ENCODE measurements around the gene STPG3. TPM values are rescaled to one million over a fixed set of nuclear protein-coding genes. Genes with fewer than 3 reads are reported as not detected.

STPG3 gene
- total and polyA plus RNA-seq, 9 of the 15 experiments (the other 6 are each of a cell fraction or from before 2014, with no cell fraction given): not detected

DNA sequence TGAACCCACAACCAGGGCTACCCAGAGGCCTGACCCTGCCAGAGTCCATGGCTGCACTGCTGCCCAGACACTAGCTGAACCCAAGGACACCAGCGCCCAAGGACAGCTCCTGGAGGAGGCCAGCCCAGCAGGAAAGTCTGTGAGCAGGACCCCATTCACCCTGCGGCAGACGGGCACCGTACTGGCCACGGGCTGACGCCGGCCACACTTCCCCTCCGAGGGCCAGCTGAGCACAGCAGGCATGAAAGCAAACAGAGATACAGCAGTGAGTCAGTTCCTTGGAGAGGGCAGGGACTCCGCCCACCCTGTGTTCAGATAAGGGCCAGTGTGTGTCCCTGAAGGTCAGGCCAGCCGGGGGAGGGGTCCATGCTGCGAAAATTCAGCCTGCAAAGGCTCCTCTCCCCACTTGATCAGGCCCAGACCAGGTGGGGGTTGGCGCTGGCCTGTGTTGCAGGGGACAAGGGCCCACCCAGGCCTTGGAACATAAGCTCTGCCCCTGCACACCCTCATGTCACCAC is 32.3 kb upstream of the STPG3 start (continued):
- TF ChIP-seq, protein P1, sequence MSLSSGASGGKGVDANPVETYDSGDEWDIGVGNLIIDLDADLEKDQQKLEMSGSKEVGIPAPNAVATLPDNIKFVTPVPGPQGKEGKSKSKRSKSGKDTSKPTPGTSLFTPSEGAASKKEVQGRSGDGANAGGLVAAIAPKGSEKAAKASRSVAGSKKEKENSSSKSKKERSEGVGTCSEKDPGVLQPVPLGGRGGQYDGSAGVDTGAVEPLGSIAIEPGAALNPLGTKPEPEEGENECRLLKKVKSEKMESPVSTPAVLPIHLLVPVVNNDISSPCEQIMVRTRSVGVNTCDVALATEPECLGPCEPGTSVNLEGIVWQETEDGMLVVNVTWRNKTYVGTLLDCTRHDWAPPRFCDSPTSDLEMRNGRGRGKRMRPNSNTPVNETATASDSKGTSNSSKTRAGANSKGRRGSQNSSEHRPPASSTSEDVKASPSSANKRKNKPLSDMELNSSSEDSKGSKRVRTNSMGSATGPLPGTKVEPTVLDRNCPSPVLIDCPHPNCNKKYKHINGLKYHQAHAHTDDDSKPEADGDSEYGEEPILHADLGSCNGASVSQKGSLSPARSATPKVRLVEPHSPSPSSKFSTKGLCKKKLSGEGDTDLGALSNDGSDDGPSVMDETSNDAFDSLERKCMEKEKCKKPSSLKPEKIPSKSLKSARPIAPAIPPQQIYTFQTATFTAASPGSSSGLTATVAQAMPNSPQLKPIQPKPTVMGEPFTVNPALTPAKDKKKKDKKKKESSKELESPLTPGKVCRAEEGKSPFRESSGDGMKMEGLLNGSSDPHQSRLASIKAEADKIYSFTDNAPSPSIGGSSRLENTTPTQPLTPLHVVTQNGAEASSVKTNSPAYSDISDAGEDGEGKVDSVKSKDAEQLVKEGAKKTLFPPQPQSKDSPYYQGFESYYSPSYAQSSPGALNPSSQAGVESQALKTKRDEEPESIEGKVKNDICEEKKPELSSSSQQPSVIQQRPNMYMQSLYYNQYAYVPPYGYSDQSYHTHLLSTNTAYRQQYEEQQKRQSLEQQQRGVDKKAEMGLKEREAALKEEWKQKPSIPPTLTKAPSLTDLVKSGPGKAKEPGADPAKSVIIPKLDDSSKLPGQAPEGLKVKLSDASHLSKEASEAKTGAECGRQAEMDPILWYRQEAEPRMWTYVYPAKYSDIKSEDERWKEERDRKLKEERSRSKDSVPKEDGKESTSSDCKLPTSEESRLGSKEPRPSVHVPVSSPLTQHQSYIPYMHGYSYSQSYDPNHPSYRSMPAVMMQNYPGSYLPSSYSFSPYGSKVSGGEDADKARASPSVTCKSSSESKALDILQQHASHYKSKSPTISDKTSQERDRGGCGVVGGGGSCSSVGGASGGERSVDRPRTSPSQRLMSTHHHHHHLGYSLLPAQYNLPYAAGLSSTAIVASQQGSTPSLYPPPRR (CRISPR knock-in tag; IDR thresholded peaks at IDR 0.05; ENCODE audit: borderline replicate concordance): no peak
- TF ChIP-seq ZBTB43 (CRISPR knock-in tag; IDR thresholded peaks at IDR 0.05) (no peak), OTX1 (CRISPR knock-in tag; IDR thresholded peaks at IDR 0.05) (0 out of 2 replicates have a peak, but pooled peaks have one; percentile 57), CUX1 (CRISPR knock-in tag; IDR thresholded peaks at IDR 0.05) (no peak), MAZ (CRISPR knock-in tag; conservative IDR thresholded peaks at IDR 0.05 in 1 of 2, IDR thresholded peaks at IDR 0.05 in 1 of 2) (peak; percentile 73 to 76), RREB1 (CRISPR knock-in tag; IDR thresholded peaks at IDR 0.05) (no peak; the same call in 1 of the 2 replicates), KAT2B (IDR thresholded peaks at IDR 0.05; ENCODE audit: low read depth, low read length) (no peak), NCOA4 (IDR thresholded peaks at IDR 0.05; ENCODE audit: partially characterized antibody) (no peak), NRF1 (conservative IDR thresholded peaks at IDR 0.05 in 1 of 2, IDR thresholded peaks at IDR 0.05 in 1 of 2) (peak; percentile 31 to 55)
